Nephron progenitor cell (in vitro differentiated cells): Measurements from ENCODE around the gene HTR3C.
"Not testable (repeated sequence)": the region's sequence is repeated elsewhere in the genome, so short reads cannot be mapped to it uniquely, and the experiment has no call there.

ENCODE experiments used
- DNase-seq: peaks from one replicate; pipeline ENCODE4 v3.0.0; 2021
- H3K27ac Mint-ChIP-seq: 2 replicates; pipeline ENCODE4 v1.8.0; 2021; ENCODE audit warnings: mild to moderate bottlenecking, moderate library complexity, mixed read lengths
- H3K27me3 Mint-ChIP-seq: 2 replicates; pipeline ENCODE4 v1.8.0; 2021; ENCODE audit warnings: mild to moderate bottlenecking, low read depth, mixed read lengths; ENCODE audit not compliant: poor library complexity
- H3K36me3 Mint-ChIP-seq: 2 replicates; pipeline ENCODE4 v1.8.0; 2021; ENCODE audit warnings: low read depth, mixed read lengths
- H3K4me1 Mint-ChIP-seq: 2 replicates; pipeline ENCODE4 v1.8.0; 2021; ENCODE audit warnings: mixed read lengths
- H3K4me3 Mint-ChIP-seq: 2 replicates; pipeline ENCODE4 v1.8.0; 2021; ENCODE audit warnings: mild to moderate bottlenecking, moderate library complexity, mixed read lengths
- H3K9me3 Mint-ChIP-seq: 2 replicates; pipeline ENCODE4 v1.8.0; 2021; ENCODE audit warnings: mild to moderate bottlenecking, moderate library complexity, mixed read lengths
- TF ChIP-seq, protein P1 (sequence below): fragments of 200-600 bp; sonication (generic); IDR thresholded peaks from 2 replicates; pipeline ENCODE4 v1.5.0; 2021; ENCODE audit warnings: antibody characterized with exemption

HTR3C gene

DNA sequence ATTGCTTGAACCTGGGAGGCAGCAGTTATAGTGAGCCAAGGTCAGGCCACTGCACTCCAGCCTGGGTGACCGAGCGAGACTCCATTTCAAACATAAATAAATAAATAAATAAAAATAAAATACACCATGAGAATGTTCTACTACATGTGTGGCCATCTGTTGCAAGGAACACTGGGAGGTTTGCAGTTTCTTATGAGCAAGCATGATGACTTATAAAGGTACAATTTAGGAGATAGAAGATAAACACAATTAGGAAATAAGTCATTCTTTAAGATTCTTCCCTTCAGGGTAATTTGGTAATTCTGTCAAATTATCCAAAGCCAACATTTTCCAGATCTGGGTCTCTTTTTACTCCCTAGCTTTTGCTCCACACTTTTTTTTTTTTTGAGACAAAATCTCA lies 13.4 kb downstream of the HTR3C start:
- Mint-ChIP-seq H3K4me3 (no peak overlapping the region), H3K27me3 (no peaks in the 10 kb centered on the region), H3K4me1 (peaks cover 4% of the 10 kb centered on the region), H3K9me3 (peaks cover 9% of the 10 kb centered on the region), H3K27ac (no peak overlapping the region), H3K36me3 (peaks cover 7% of the 10 kb centered on the region)
- TF ChIP-seq, protein P1, sequence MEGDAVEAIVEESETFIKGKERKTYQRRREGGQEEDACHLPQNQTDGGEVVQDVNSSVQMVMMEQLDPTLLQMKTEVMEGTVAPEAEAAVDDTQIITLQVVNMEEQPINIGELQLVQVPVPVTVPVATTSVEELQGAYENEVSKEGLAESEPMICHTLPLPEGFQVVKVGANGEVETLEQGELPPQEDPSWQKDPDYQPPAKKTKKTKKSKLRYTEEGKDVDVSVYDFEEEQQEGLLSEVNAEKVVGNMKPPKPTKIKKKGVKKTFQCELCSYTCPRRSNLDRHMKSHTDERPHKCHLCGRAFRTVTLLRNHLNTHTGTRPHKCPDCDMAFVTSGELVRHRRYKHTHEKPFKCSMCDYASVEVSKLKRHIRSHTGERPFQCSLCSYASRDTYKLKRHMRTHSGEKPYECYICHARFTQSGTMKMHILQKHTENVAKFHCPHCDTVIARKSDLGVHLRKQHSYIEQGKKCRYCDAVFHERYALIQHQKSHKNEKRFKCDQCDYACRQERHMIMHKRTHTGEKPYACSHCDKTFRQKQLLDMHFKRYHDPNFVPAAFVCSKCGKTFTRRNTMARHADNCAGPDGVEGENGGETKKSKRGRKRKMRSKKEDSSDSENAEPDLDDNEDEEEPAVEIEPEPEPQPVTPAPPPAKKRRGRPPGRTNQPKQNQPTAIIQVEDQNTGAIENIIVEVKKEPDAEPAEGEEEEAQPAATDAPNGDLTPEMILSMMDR = no peak
- DNase-seq = no peak

DNA sequence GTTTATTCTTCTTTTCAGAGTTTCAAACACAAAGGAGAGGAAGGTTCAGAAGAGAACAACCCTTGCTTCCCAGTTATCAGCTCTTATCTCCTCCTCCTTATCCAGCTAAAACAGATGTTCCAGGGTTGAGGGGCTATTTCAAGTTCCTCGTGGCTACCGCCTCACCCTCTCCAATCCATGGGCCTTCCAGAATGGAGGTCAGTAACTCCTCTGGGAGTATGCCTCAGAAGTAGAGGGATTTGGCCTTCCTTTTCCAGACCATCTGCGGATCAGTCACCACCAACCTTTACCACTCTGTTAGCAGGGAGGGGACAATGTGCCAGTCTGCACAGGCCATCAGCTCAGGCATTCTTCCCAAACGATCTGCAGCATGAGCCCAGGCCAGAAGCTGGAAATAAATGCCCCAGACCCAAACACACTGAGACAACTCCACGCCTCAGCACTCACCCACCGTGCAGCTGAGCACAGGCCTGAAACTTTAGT lies 14.8 kb downstream of the HTR3C start:
- TF ChIP-seq, protein P1 = no peak
- Mint-ChIP-seq H3K27me3 (no peaks in the 10 kb centered on the region), H3K36me3 (peaks cover 7% of the 10 kb centered on the region), H3K4me3 (no peak overlapping the region), H3K4me1 (peaks cover 4% of the 10 kb centered on the region), H3K9me3 (peaks cover 11% of the 10 kb centered on the region), H3K27ac (peak overlapping the region; percentile 82)
- DNase-seq = no peak

DNA sequence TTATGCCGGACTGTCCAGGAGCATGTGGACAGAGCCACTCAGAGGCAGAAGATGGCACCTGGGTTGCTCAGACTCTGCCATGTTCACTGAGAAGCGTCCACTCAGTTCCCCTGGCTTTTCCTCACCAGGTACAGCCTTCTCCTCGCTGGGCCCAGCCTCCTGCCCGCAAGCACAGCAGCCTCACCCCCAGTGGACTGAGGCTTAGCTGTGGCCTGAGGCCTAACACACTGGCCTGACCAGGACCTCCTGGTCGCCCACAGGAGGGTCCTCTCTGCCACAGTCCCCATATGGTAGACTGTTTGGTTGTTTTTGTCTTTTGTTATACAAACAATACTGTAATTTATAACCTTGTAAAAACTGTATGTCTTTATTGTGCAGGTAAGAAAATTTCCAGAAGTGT lies 15.5 kb downstream of the HTR3C start:
- Mint-ChIP-seq H3K36me3 (peaks cover 7% of the 10 kb centered on the region), H3K27me3 (peaks cover 4% of the 10 kb centered on the region), H3K4me1 (peaks cover 4% of the 10 kb centered on the region), H3K27ac (no peak overlapping the region), H3K9me3 (peaks cover 11% of the 10 kb centered on the region), H3K4me3 (no peak overlapping the region)
- TF ChIP-seq, protein P1 = no peak
- no peak for DNase-seq

DNA sequence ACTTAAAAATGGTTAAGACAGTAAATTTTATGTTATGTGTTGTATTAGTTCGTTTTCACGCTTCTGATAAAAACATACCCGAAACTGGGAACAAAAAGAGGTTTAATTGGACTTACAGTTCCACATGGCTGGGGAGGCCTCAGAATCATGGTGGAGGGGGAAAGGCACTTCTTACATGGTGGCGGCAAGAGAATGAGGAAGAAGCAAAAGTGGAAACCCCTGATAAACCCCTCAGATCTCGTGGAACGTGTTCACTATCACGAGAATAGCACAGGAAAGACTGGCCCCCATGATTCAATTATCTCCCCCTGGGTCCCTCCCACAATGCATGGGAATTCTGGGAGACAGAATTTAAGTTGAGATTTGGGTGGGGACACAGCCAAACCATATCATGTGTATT lies 18.3 kb downstream of the HTR3C start:
- not testable (repeated sequence) for H3K27me3 Mint-ChIP-seq, DNase-seq, H3K4me1 Mint-ChIP-seq, H3K36me3 Mint-ChIP-seq, H3K27ac Mint-ChIP-seq, H3K4me3 Mint-ChIP-seq
- peaks cover 11% of the 10 kb centered on the region for H3K9me3 Mint-ChIP-seq

DNA sequence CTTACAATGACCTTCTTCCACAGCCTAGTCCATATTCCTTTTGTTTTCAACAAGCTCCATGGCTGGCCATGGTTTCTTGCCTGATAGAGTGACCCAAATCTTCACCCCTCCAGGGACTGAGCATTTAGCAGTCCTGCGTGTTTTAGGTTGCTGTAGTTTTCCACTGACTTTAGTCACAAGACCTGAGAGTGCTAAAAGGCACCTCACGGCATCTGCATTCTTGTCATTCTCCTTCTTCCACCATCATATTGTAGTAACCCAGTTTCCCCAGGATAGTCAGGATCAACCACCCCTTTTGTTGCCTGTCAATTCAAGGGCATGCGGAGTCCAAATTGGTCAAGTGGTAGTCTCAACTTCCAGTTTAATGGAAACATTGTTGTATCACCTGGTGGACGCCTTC lies 20.8 kb downstream of the HTR3C start:
- Mint-ChIP-seq H3K36me3 (peaks cover 7% of the 10 kb centered on the region), H3K9me3 (peaks cover 11% of the 10 kb centered on the region), H3K27me3 (peaks cover 9% of the 10 kb centered on the region), H3K27ac (no peak overlapping the region), H3K4me1 (peaks cover 7% of the 10 kb centered on the region), H3K4me3 (no peak overlapping the region)
- no peak for DNase-seq
- TF ChIP-seq, protein P1 = no peak

DNA sequence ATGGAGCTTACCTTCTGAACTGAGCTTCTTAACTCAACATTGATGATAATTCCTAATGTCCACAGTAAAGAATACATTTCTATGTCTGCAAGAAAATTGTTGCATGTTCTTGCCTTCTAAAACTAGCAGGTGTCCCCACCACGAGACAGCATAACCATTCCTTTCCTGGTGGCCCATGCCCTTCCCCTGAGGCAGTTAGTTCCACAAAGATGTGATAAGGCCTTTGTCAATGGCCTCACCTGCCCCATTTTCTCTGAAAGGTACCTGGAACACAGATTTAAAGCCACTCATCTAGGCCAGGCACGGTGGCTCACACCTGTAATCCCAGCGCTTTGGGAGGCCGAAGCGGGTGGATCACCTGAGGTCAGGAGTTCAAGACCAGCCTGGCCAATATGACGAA lies 23.1 kb downstream of the HTR3C start:
- DNase-seq = no peak
- Mint-ChIP-seq H3K4me3 (no peak overlapping the region), H3K36me3 (peaks cover 3% of the 10 kb centered on the region), H3K4me1 (peaks cover 7% of the 10 kb centered on the region), H3K27me3 (peaks cover 9% of the 10 kb centered on the region), H3K9me3 (peaks cover 4% of the 10 kb centered on the region), H3K27ac (no peak overlapping the region)
- TF ChIP-seq, protein P1 = no peak
